IPS DF 19.7 (cell line): ENCODE measurements around the gene CCDC144A.
"Not testable (repeated sequence)": the region's sequence is repeated elsewhere in the genome, so short reads cannot be mapped to it uniquely, and the experiment has no call there.

Source experiments
- DNase-seq: peaks from one replicate; pipeline ENCODE4 v3.0.0-alpha.2; 2013; ENCODE audit warnings: low read depth, low spot score

CCDC144A gene

GRCh38 chr17:16818340-16818739, 128.3 kb downstream of the CCDC144A start:
- DNase-seq: no peak

- no peak for DNase-seq
Observed at GRCh38 chr17:16818821-16819683, 129.0 kb downstream of the CCDC144A start.

- no peak for DNase-seq
Observed at GRCh38 chr17:16820161-16820877, 130.3 kb downstream of the CCDC144A start.

GRCh38 chr17:16820979-16821543, 131.0 kb downstream of the CCDC144A start:
- DNase-seq: no peak

- DNase-seq: not testable (repeated sequence)
Observed at GRCh38 chr17:16822133-16822532, 132.1 kb downstream of the CCDC144A start.

GRCh38 chr17:16823768-16824406, 133.8 kb downstream of the CCDC144A start:
- not testable (repeated sequence) for DNase-seq
